Endothelial cell of umbilical vein (primary cell): Measurements from ENCODE around the gene CYP8B1. TPM values are rescaled to one million over a fixed set of nuclear protein-coding genes. Genes with fewer than 3 reads are reported as not detected.

ENCODE experiments used
- BruUV-seq: library from RNA; stranded (reverse); fragments of 400-500 nt; replicated peaks from 2 replicates; lab custom pipeline; 2021; lab: Mats Ljungman, UMichigan
- CTCF ChIA-PET: fragments of 300-600, 350-600 bp; sonication (Branson Sonifier 250); formaldehyde crosslinking; loops from one replicate; lab custom pipeline; 2021; ENCODE audit warnings: antibody characterized with exemption, inconsistent platforms; lab: Charles Lee
- POLR2A ChIA-PET: fragments of 300-600, 350-600 bp; sonication (Branson Sonifier 250); formaldehyde crosslinking; loops from one replicate; lab custom pipeline; 2021; ENCODE audit warnings: antibody characterized with exemption, inconsistent platforms; lab: Charles Lee
- DNase-seq: peaks from one replicate; pipeline ENCODE4 v3.0.0-alpha.2; 2011; ENCODE audit warnings: low read depth, low spot score
- FAIRE-seq: peaks from 2 replicates; lab custom pipeline; 2011; peaks lifted over from hg19 to GRCh38; lab: Jason Lieb, UNC
- H2AFZ ChIP-seq: 2 replicates; pipeline ENCODE4 v1.6.0; 2012; ENCODE audit warnings: low read depth, low read length, control low read depth, inconsistent platforms
- H3K27ac ChIP-seq: 2 replicates; pipeline ENCODE4 v1.5.1; 2011; ENCODE audit warnings: low read depth, mild to moderate bottlenecking, control low read depth, low read length, moderate library complexity; ENCODE audit not compliant: insufficient read depth
- H3K27me3 ChIP-seq, 2 experiments: 2 replicates each; pipeline versions ENCODE4 v1.6.0 to v1.6.1; 2011; ENCODE audit warnings: low read length in 2 of 2, mixed read lengths in 1 of 2; ENCODE audit not compliant: control insufficient read depth in 2 of 2, insufficient read depth in 2 of 2
- H3K36me3 ChIP-seq, 2 experiments: 2 replicates in 1 of 2; 3 replicates in 1 of 2; pipeline ENCODE4 v1.5.1; 2011; ENCODE audit warnings: low read length in 2 of 2, mild to moderate bottlenecking in 1 of 2, moderate library complexity in 1 of 2; ENCODE audit not compliant: control insufficient read depth in 2 of 2, insufficient read depth in 2 of 2; ENCODE audit errors: extremely low read depth in 1 of 2
- H3K4me1 ChIP-seq: 3 replicates; pipeline ENCODE4 v1.5.1; 2011; ENCODE audit warnings: mild to moderate bottlenecking, low read length; ENCODE audit not compliant: control insufficient read depth, insufficient read depth; ENCODE audit errors: extremely low read depth
- H3K4me2 ChIP-seq: 2 replicates; pipeline ENCODE4 v1.6.1; 2011; ENCODE audit warnings: low read length, control low read depth, mixed read lengths; ENCODE audit not compliant: insufficient read depth
- H3K4me3 ChIP-seq, 3 experiments: fragments of 200-600 bp in 1 of 3; sonication (generic), shearing (Covaris generic) in 1 of 3; replicated peaks in 1 of 3; 2 replicates each; pipeline ENCODE4 v1.5.1; 2011 to 2016; ENCODE audit warnings: control low read depth in 3 of 3, low read length in 3 of 3, mild to moderate bottlenecking in 2 of 3, inconsistent platforms in 1 of 3, low read depth in 1 of 3, moderate library complexity in 1 of 3; ENCODE audit not compliant: insufficient read depth in 1 of 3
- H3K79me2 ChIP-seq: 2 replicates; pipeline ENCODE4 v1.6.0; 2012; ENCODE audit warnings: low read length, inconsistent platforms; ENCODE audit not compliant: control insufficient read depth, insufficient read depth
- H3K9ac ChIP-seq: replicated peaks from 2 replicates; pipeline ENCODE3; 2011; ENCODE audit warnings: low read length, control low read depth; ENCODE audit not compliant: insufficient read depth; ENCODE audit errors: extremely low read depth
- H3K9me1 ChIP-seq: replicated peaks from 3 replicates; pipeline ENCODE4 v1.6.0; 2011; ENCODE audit warnings: mild to moderate bottlenecking, low read length; ENCODE audit not compliant: control insufficient read depth, insufficient read depth; ENCODE audit errors: extremely low read depth
- H3K9me3 ChIP-seq: replicated peaks from 2 replicates; pipeline ENCODE4 v1.5.1; 2012; ENCODE audit warnings: low read length, inconsistent platforms; ENCODE audit not compliant: control insufficient read depth, insufficient read depth
- H4K20me1 ChIP-seq: replicated peaks from 2 replicates; pipeline ENCODE3; 2011; ENCODE audit warnings: mild to moderate bottlenecking, low read length; ENCODE audit not compliant: control insufficient read depth, insufficient read depth; ENCODE audit errors: extremely low read depth
- EZH2 ChIP-seq: IDR thresholded peaks from 2 replicates; pipeline ENCODE4 v1.6.1; 2012; ENCODE audit warnings: borderline replicate concordance, low read depth, mild to moderate bottlenecking, moderate library complexity, low read length, inconsistent platforms; ENCODE audit not compliant: severe bottlenecking
- FOS ChIP-seq: IDR thresholded peaks from 2 replicates; pipeline ENCODE4 v1.6.1; 2011; ENCODE audit warnings: mild to moderate bottlenecking, low read length, moderate library complexity, borderline replicate concordance; ENCODE audit not compliant: insufficient read depth
- GATA2 ChIP-seq: IDR thresholded peaks from 2 replicates; pipeline ENCODE4 v1.7.0; 2011; ENCODE audit warnings: low read depth, mild to moderate bottlenecking, moderate library complexity, mixed read lengths, low read length; ENCODE audit not compliant: insufficient read length, insufficient read depth
- JUN ChIP-seq: IDR thresholded peaks from 2 replicates; pipeline ENCODE4 v1.6.1; 2011; ENCODE audit warnings: borderline replicate concordance, low read depth; ENCODE audit not compliant: insufficient read length, insufficient read depth
- MYC ChIP-seq: IDR thresholded peaks from one replicate; pipeline ENCODE4 v1.6.1; 2011; ENCODE audit warnings: mild to moderate bottlenecking, low read depth, low read length
- dilution Hi-C: fragments of 300-500 bp; cut with MboI; formaldehyde crosslinking; loops from one replicate; pipeline ENCODE4 v1.15.0; 2019; ENCODE audit warnings: low sequenced_read_pairs; ENCODE audit not compliant: extremely low pct_ligation_motif_present
- intact Hi-C: fragments of 100-400 bp; cut with micrococcal nuclease; formaldehyde crosslinking; loops from one replicate; pipeline ENCODE4 v1.10.0; 2022
- polyA plus RNA-seq, 4 experiments: library from polyadenylated mRNA; depleted of rRNA in 3 of 4; stranded (reverse) in 3 of 4; unstranded in 1 of 4; fragments of >200 nt; gene quantifications; 2 replicates each; pipeline versions ENCODE4 v1.2.1 to v1.2.3, GENCODE V29; 2011 to 2012; ENCODE audit warnings: missing spikeins in 1 of 4
- total RNA-seq: library from RNA; stranded (reverse); gene quantifications from 2 replicates; pipeline ENCODE4 v1.2.3, GENCODE V29; 2021

The CYP8B1 gene
- total and polyA plus RNA-seq, 2 donors (not counting 3 experiments of a cell fraction or from before 2014, with no cell fraction given), result not detected

GRCh38 chr3:42923606-42924005 lies 47.9 kb upstream of the CYP8B1 start:
- Histone ChIP-seq H3K79me2 (no peaks in the 10 kb centered on the region), H3K27ac (no peak overlapping the region), H2AFZ (no peak overlapping the region), H3K36me3 (no peaks in the 10 kb centered on the region), H3K4me2 (no peak overlapping the region), H3K4me1 (no peaks in the 10 kb centered on the region), H3K4me3 (no peak overlapping the region), H3K9me1 (no peaks in the 10 kb centered on the region), H4K20me1 (no peaks in the 10 kb centered on the region), H3K27me3 (no peaks in the 10 kb centered on the region), H3K9me3 (no peaks in the 10 kb centered on the region), H3K9ac (no peak overlapping the region)
- TF ChIP-seq MYC, result no peak
- TF ChIP-seq JUN, result no peak
- TF ChIP-seq FOS, result no peak
- no peak for TF ChIP-seq EZH2
- DNase-seq, result no peak
- no TSS peak for BruUV-seq
- POLR2A ChIA-PET, result no interaction called here
- dilution Hi-C loops (no loop called here), intact Hi-C loops (no loop called here)
- FAIRE-seq, result no peak
- CTCF ChIA-PET, result no interaction called here

- dilution Hi-C loops, result no loop called here
- no TSS peak for BruUV-seq
- no peak for DNase-seq
Observed at GRCh38 chr3:42914771-42915515, 39.3 kb upstream of the CYP8B1 start.

More at GRCh38 chr3:42914771-42915515, 39.3 kb upstream of the CYP8B1 start:
- ChIA-PET CTCF (no interaction called here), POLR2A (no interaction called here)
- H3K9me1 ChIP-seq, result no peaks in the 10 kb centered on the region
- H3K9ac ChIP-seq, result no peak overlapping the region
- no peaks in the 10 kb centered on the region for H4K20me1 ChIP-seq
- H2AFZ ChIP-seq, result no peak overlapping the region
- no peaks in the 10 kb centered on the region for H3K36me3 ChIP-seq
- H3K9me3 ChIP-seq, result no peaks in the 10 kb centered on the region
- no peaks in the 10 kb centered on the region for H3K27me3 ChIP-seq
- no peaks in the 10 kb centered on the region for H3K4me1 ChIP-seq
- intact Hi-C loops, result no loop called here
- FAIRE-seq, result no peak
- H3K27ac ChIP-seq, result no peak overlapping the region
- no peak overlapping the region for H3K4me2 ChIP-seq
- no peaks in the 10 kb centered on the region for H3K79me2 ChIP-seq
- no peak for TF ChIP-seq FOS
- TF ChIP-seq GATA2, result no peak
- H3K4me3 ChIP-seq, result no peak overlapping the region
